ENCODE results near the gene MSX1.

Gene MSX1

GRCh38 chr4:4869731-4870571 lies 10.5 kb downstream of the MSX1 start:
- H3K27me3 Mint-ChIP-seq = peaks cover 44% of the 10 kb centered on the region
- ATAC-seq = no peak
- H3K4me3 Mint-ChIP-seq = peak overlapping the region in 1 of 2 donors; percentile 48

GRCh38 chr4:4870576-4871241 lies 11.2 kb downstream of the MSX1 start:
- Mint-ChIP-seq H3K27ac (no peak overlapping the region), H3K4me3 (peak overlapping the region; percentile 1 to 56)
- no peak for ATAC-seq

More at GRCh38 chr4:4869731-4870571, 10.5 kb downstream of the MSX1 start:
- peaks cover 43% of the 10 kb centered on the region for H3K4me1 Mint-ChIP-seq
- DNase-seq = no peak
- peak overlapping the region in 1 of 2 donors; percentile 84 for H3K27ac Mint-ChIP-seq
- H3K9me3 Mint-ChIP-seq = no peaks in the 10 kb centered on the region

GRCh38 chr4:4871242-4871572 lies 11.7 kb downstream of the MSX1 start:
- no peak overlapping the region for H3K27ac Mint-ChIP-seq
- H3K9me3 Mint-ChIP-seq = no peaks in the 10 kb centered on the region
- peaks cover 43% of the 10 kb centered on the region for H3K27me3 Mint-ChIP-seq
- DNase-seq = no peak
- H3K4me1 Mint-ChIP-seq = peaks cover 32% of the 10 kb centered on the region
- H3K4me3 Mint-ChIP-seq = peak overlapping the region; percentile 1 to 56
- ATAC-seq = no peak

More at GRCh38 chr4:4870576-4871241, 11.2 kb downstream of the MSX1 start:
- peaks cover 44% of the 10 kb centered on the region for H3K27me3 Mint-ChIP-seq
- peaks cover 37% of the 10 kb centered on the region for H3K4me1 Mint-ChIP-seq
- no peaks in the 10 kb centered on the region for H3K9me3 Mint-ChIP-seq
- no peak for DNase-seq

- H3K27me3 Mint-ChIP-seq = peaks cover 38% of the 10 kb centered on the region
- DNase-seq (no peak), ATAC-seq (no peak)
- H3K27ac Mint-ChIP-seq = no peak overlapping the region
- no peaks in the 10 kb centered on the region for H3K9me3 Mint-ChIP-seq
- H3K4me1 Mint-ChIP-seq = peaks cover 27% of the 10 kb centered on the region
- H3K4me3 Mint-ChIP-seq = peak overlapping the region; percentile 44 to 53
Observed at GRCh38 chr4:4871573-4872313, 12.3 kb downstream of the MSX1 start.

- DNase-seq = no peak
- H3K27me3 Mint-ChIP-seq = peaks cover 42% of the 10 kb centered on the region
- H3K9me3 Mint-ChIP-seq = no peaks in the 10 kb centered on the region
- H3K4me1 Mint-ChIP-seq = peaks cover 27% of the 10 kb centered on the region
- H3K4me3 Mint-ChIP-seq = no peak overlapping the region
- no peak overlapping the region for H3K27ac Mint-ChIP-seq
- ATAC-seq = no peak
Observed at GRCh38 chr4:4872314-4872903, 12.9 kb downstream of the MSX1 start.

- Mint-ChIP-seq H3K27ac (no peak overlapping the region), H3K27me3 (peaks cover 46% of the 10 kb centered on the region), H3K9me3 (no peaks in the 10 kb centered on the region), H3K4me1 (peaks cover 27% of the 10 kb centered on the region), H3K4me3 (no peak overlapping the region)
- DNase-seq (no peak), ATAC-seq (no peak)
Observed at GRCh38 chr4:4873203-4873602, 13.7 kb downstream of the MSX1 start.

- ATAC-seq (no peak), DNase-seq (no peak)
- Mint-ChIP-seq H3K27ac (no peak overlapping the region), H3K4me1 (peaks cover 22% of the 10 kb centered on the region), H3K9me3 (no peaks in the 10 kb centered on the region), H3K4me3 (no peak overlapping the region), H3K27me3 (peaks cover 57% of the 10 kb centered on the region)
Observed at GRCh38 chr4:4874254-4874653, 14.8 kb downstream of the MSX1 start.

- H3K4me3 Mint-ChIP-seq = no peak overlapping the region
- ATAC-seq (no peak), DNase-seq (no peak)
- H3K27me3 Mint-ChIP-seq = peaks cover 63% of the 10 kb centered on the region
- no peak overlapping the region for H3K27ac Mint-ChIP-seq
- peaks cover 18% of the 10 kb centered on the region for H3K4me1 Mint-ChIP-seq
- no peaks in the 10 kb centered on the region for H3K9me3 Mint-ChIP-seq
Observed at GRCh38 chr4:4875147-4875546, 15.7 kb downstream of the MSX1 start.

- no peaks in the 10 kb centered on the region for H3K9me3 Mint-ChIP-seq
- no peak overlapping the region for H3K27ac Mint-ChIP-seq
- no peak overlapping the region for H3K4me3 Mint-ChIP-seq
- no peak for DNase-seq
- peaks cover 14% of the 10 kb centered on the region for H3K4me1 Mint-ChIP-seq
- ATAC-seq = no peak
- peaks cover 63% of the 10 kb centered on the region for H3K27me3 Mint-ChIP-seq
Observed at GRCh38 chr4:4875611-4876010, 16.1 kb downstream of the MSX1 start.

GRCh38 chr4:4876945-4877661 lies 17.6 kb downstream of the MSX1 start:
- H3K27ac Mint-ChIP-seq = no peak overlapping the region
- no peaks in the 10 kb centered on the region for H3K9me3 Mint-ChIP-seq
- no peak overlapping the region for H3K4me3 Mint-ChIP-seq
- peaks cover 75% of the 10 kb centered on the region for H3K27me3 Mint-ChIP-seq
- ATAC-seq (no peak), DNase-seq (no peak)
- H3K4me1 Mint-ChIP-seq = no peaks in the 10 kb centered on the region

GRCh38 chr4:4880492-4880891 lies 21.0 kb downstream of the MSX1 start:
- Mint-ChIP-seq H3K4me3 (no peak overlapping the region), H3K4me1 (no peaks in the 10 kb centered on the region), H3K9me3 (no peaks in the 10 kb centered on the region), H3K27me3 (peaks cover 53% of the 10 kb centered on the region), H3K27ac (no peak overlapping the region)
- DNase-seq (no peak), ATAC-seq (no peak)

GRCh38 chr4:4881432-4881831 lies 22.0 kb downstream of the MSX1 start:
- DNase-seq = no peak
- Mint-ChIP-seq H3K27ac (no peak overlapping the region), H3K4me1 (no peaks in the 10 kb centered on the region), H3K4me3 (no peak overlapping the region), H3K27me3 (peaks cover 47% of the 10 kb centered on the region), H3K9me3 (no peaks in the 10 kb centered on the region)
- no peak for ATAC-seq

- DNase-seq = no peak
- H3K27ac Mint-ChIP-seq = no peak overlapping the region
- H3K4me1 Mint-ChIP-seq = no peaks in the 10 kb centered on the region
- H3K4me3 Mint-ChIP-seq = no peak overlapping the region
- peaks cover 49% of the 10 kb centered on the region for H3K27me3 Mint-ChIP-seq
- no peak for ATAC-seq
- no peaks in the 10 kb centered on the region for H3K9me3 Mint-ChIP-seq
Observed at GRCh38 chr4:4884611-4885010, 25.1 kb downstream of the MSX1 start.

- H3K4me3 Mint-ChIP-seq = no peak overlapping the region
- no peaks in the 10 kb centered on the region for H3K4me1 Mint-ChIP-seq
- no peaks in the 10 kb centered on the region for H3K9me3 Mint-ChIP-seq
- peaks cover 37% of the 10 kb centered on the region for H3K27me3 Mint-ChIP-seq
- DNase-seq = no peak
- no peak overlapping the region for H3K27ac Mint-ChIP-seq
- no peak for ATAC-seq
Observed at GRCh38 chr4:4887426-4887825, 28.0 kb downstream of the MSX1 start.

GRCh38 chr4:4888695-4889094 lies 29.2 kb downstream of the MSX1 start:
- Mint-ChIP-seq H3K4me1 (no peaks in the 10 kb centered on the region), H3K9me3 (no peaks in the 10 kb centered on the region), H3K27me3 (peaks cover 33% of the 10 kb centered on the region), H3K4me3 (no peak overlapping the region), H3K27ac (no peak overlapping the region)
- no peak for ATAC-seq
- DNase-seq = no peak

Measured in stimulated activated naive CD8-positive, alpha-beta T cell treated with anti-CD3 and anti-CD28 coated beads, Interleukin-15, amount 100 ng/mL, for 72 hours (primary cell).